ENCODE measurements around the gene HACD4.

GRCh38 chr9:20985851-20986600 lies 45.4 kb downstream of the HACD4 start:
- TF ChIP-seq CTCF (IDR thresholded peaks at IDR 0.05; ENCODE audit: low read length) (no peak), EZH2phosphoT487 (IDR thresholded peaks at IDR 0.05; ENCODE audit: low read length) (no peak), EZH2 (optimal IDR thresholded peaks at IDR 0.05; ENCODE audit: low read depth, low read length) (no peak)

Measured in MM.1S (cell line).